Smooth muscle cell (in vitro differentiated cells): ENCODE data around the gene NOS1. TPM values are rescaled to one million over a fixed set of nuclear protein-coding genes. Genes with fewer than 3 reads are reported as not detected.

ENCODE experiments used
- DNase-seq: peaks from one replicate; lab custom pipeline; 2025; ENCODE audit not compliant: unreplicated experiment; lab: John Stamatoyannopoulos, UW
- H2AFZ ChIP-seq: fragments of 200-600 bp; sonication (generic); 2 replicates; pipeline ENCODE4 v1.6.0; 2016; ENCODE audit warnings: antibody characterized with exemption, low read depth, mild to moderate bottlenecking
- H3F3A ChIP-seq: fragments of 200-600 bp; sonication (generic); 2 replicates; pipeline ENCODE4 v1.6.0; 2017; ENCODE audit warnings: antibody characterized with exemption, low read depth
- H3K27ac ChIP-seq: fragments of 200-600 bp; sonication (generic); 2 replicates; pipeline ENCODE4 v1.5.1; 2016; ENCODE audit warnings: low read depth, mild to moderate bottlenecking
- H3K27me3 ChIP-seq: fragments of 200-600 bp; sonication (generic); 2 replicates; pipeline ENCODE4 v1.6.1; 2016; ENCODE audit warnings: low read depth, mild to moderate bottlenecking
- H3K36me3 ChIP-seq: fragments of 200-600 bp; sonication (generic); 2 replicates; pipeline ENCODE4 v1.5.1; 2016; ENCODE audit warnings: low read depth
- H3K4me1 ChIP-seq: fragments of 200-600 bp; sonication (generic); 2 replicates; pipeline ENCODE4 v1.5.1; 2016; ENCODE audit warnings: low read depth
- H3K4me2 ChIP-seq: fragments of 200-600 bp; sonication (generic); 2 replicates; pipeline ENCODE4 v1.6.0; 2016; ENCODE audit warnings: mild to moderate bottlenecking
- H3K4me3 ChIP-seq: fragments of 200-600 bp; sonication (generic); 2 replicates; pipeline ENCODE4 v1.5.1; 2016; ENCODE audit warnings: mild to moderate bottlenecking
- H3K79me2 ChIP-seq: fragments of 200-600 bp; sonication (generic); 2 replicates; pipeline ENCODE4 v1.6.0; 2016; ENCODE audit warnings: low read depth, mild to moderate bottlenecking
- H3K9ac ChIP-seq: fragments of 200-600 bp; sonication (generic); 2 replicates; pipeline ENCODE4 v1.6.0; 2016; ENCODE audit warnings: low read depth
- H3K9me3 ChIP-seq: fragments of 200-600 bp; sonication (generic); replicated peaks from 2 replicates; pipeline ENCODE4 v1.5.1; 2016; ENCODE audit warnings: low read depth
- H4K20me1 ChIP-seq: fragments of 200-600 bp; sonication (generic); 2 replicates; pipeline ENCODE4 v1.6.0; 2016; ENCODE audit warnings: low read depth
- WGBS: methylation state at CpG from one replicate; pipeline ENCODE4 v1.1.7; 2016; ENCODE audit warnings: low lambda C conversion rate; 5-methylcytosine and 5-hydroxymethylcytosine counted together
- polyA plus RNA-seq: library from polyadenylated mRNA; unstranded; fragments of >200 nt; fragmentation: Nextera tagmentation; extraction: Ambion mirVana; gene quantifications from 2 replicates; pipeline ENCODE4 v1.2.1, GENCODE V29; 2016
- total RNA-seq: library from RNA; depleted of rRNA; stranded (reverse); fragments of >200 nt; gene quantifications from 2 replicates; pipeline ENCODE4 v1.2.3, GENCODE V29; 2014
- TF ChIP-seq, protein P1 (sequence below): fragments of 200-600 bp; sonication (generic); IDR thresholded peaks from 2 replicates; pipeline ENCODE4 v1.5.1; 2017; ENCODE audit warnings: borderline replicate concordance, mild to moderate bottlenecking, antibody characterized with exemption; ENCODE audit not compliant: insufficient read depth, poor library complexity, severe bottlenecking

Gene NOS1
- total and polyA plus RNA-seq, 2 experiments from 2014 or later: 0.09 TPM; not detected in 1

DNA sequence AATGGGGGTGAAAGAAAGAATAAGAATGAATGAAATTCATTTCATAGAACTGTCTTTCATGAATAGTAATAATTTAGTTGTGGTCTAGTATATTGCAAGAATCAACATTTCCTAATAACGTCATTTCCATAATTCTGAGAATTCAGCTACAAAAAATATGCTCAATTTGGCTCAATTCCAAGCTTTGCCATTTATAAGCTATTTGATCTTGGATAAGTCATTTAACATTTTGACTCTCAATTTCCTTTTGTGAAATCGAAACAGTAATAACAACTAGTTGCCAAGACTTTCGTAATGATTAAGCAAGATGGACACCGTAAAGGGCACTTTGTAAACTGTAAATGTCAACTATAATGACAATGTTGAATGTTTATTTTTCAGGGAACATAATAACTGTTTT is 18.1 kb downstream of the NOS1 start:
- no peaks in the 10 kb centered on the region for H3K36me3 ChIP-seq
- no peaks in the 10 kb centered on the region for H3K9me3 ChIP-seq
- 65% methylated on average over 4 of the region's 4 CpGs for WGBS
- H3K27me3 ChIP-seq: no peaks in the 10 kb centered on the region
- H3K27ac ChIP-seq: no peak overlapping the region
- H3K4me3 ChIP-seq: no peak overlapping the region
- no peaks in the 10 kb centered on the region for H3F3A ChIP-seq
- H3K9ac ChIP-seq: no peak overlapping the region
- no peaks in the 10 kb centered on the region for H3K4me1 ChIP-seq
- H2AFZ ChIP-seq: no peak overlapping the region
- H3K4me2 ChIP-seq: no peak overlapping the region
- H3K79me2 ChIP-seq: no peaks in the 10 kb centered on the region
- H4K20me1 ChIP-seq: no peaks in the 10 kb centered on the region
- TF ChIP-seq, protein P1, sequence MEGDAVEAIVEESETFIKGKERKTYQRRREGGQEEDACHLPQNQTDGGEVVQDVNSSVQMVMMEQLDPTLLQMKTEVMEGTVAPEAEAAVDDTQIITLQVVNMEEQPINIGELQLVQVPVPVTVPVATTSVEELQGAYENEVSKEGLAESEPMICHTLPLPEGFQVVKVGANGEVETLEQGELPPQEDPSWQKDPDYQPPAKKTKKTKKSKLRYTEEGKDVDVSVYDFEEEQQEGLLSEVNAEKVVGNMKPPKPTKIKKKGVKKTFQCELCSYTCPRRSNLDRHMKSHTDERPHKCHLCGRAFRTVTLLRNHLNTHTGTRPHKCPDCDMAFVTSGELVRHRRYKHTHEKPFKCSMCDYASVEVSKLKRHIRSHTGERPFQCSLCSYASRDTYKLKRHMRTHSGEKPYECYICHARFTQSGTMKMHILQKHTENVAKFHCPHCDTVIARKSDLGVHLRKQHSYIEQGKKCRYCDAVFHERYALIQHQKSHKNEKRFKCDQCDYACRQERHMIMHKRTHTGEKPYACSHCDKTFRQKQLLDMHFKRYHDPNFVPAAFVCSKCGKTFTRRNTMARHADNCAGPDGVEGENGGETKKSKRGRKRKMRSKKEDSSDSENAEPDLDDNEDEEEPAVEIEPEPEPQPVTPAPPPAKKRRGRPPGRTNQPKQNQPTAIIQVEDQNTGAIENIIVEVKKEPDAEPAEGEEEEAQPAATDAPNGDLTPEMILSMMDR: no peak
- no peak for DNase-seq

DNA sequence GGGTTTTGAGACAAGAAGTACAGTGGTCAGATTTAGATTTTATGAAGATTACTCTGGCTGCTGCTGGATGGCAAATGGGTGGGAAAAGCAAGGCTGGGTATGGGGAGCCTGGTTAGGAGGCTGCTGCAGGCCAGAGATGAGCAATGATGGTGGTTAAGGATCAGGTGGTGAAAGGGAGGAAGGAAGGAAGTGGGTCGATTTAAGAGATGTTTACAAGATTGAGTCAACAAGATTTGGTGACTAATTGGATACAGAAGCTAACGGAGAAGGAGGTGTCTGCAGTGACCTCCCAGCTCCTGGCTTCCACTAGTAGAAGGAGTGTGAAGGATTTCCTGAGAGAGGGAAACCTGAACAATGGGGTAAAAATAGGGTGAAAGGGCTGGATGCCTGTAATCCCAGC is 18.7 kb downstream of the NOS1 start:
- Histone ChIP-seq H4K20me1 (no peaks in the 10 kb centered on the region), H3K27me3 (no peaks in the 10 kb centered on the region), H3K9ac (no peak overlapping the region), H3K4me1 (no peaks in the 10 kb centered on the region), H3K4me2 (no peak overlapping the region), H3K4me3 (no peak overlapping the region), H3K27ac (no peak overlapping the region), H3K79me2 (no peaks in the 10 kb centered on the region), H3F3A (no peaks in the 10 kb centered on the region), H3K36me3 (no peaks in the 10 kb centered on the region), H2AFZ (no peak overlapping the region), H3K9me3 (no peaks in the 10 kb centered on the region)
- no peak for DNase-seq
- 25% methylated on average over 2 of the region's 2 CpGs for WGBS
- TF ChIP-seq, protein P1: no peak

DNA sequence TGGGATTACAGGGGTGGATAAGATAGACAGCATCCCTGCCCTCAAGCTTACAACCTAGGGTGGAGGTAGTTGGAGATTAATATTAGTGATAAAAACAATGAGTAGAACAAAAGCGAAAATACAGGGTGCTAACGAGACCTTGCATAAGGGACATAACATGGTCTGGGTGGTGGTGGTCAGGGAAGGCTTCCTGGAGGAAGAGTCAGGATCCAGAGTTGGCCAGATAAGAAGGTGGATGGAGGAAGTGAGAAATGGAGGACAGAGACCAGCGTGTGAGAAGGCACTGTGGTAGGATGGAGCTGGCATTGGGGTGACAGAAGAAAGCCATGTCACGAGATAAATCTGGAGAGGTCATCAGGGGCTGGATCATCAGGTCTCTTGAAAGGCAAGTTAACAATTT is 19.2 kb downstream of the NOS1 start:
- no peaks in the 10 kb centered on the region for H3F3A ChIP-seq
- no peak for DNase-seq

GRCh38 chr12:117339104-117339503 is 22.3 kb downstream of the NOS1 start:
- Histone ChIP-seq H2AFZ (no peak overlapping the region), H3F3A (no peaks in the 10 kb centered on the region), H3K9ac (no peak overlapping the region), H3K27ac (no peak overlapping the region), H3K4me2 (no peak overlapping the region), H3K36me3 (no peaks in the 10 kb centered on the region), H3K4me1 (peaks cover 1% of the 10 kb centered on the region), H3K79me2 (no peaks in the 10 kb centered on the region), H3K4me3 (no peak overlapping the region), H4K20me1 (no peaks in the 10 kb centered on the region), H3K27me3 (peaks cover 13% of the 10 kb centered on the region), H3K9me3 (no peaks in the 10 kb centered on the region)
- DNase-seq: no peak
- 59% methylated on average over 4 of the region's 4 CpGs for WGBS
- TF ChIP-seq, protein P1: no peak

More for the DNA sequence above, 19.2 kb downstream of the NOS1 start:
- Histone ChIP-seq H3K79me2 (no peaks in the 10 kb centered on the region), H2AFZ (no peak overlapping the region), H3K27ac (no peak overlapping the region), H3K4me3 (no peak overlapping the region), H3K4me1 (no peaks in the 10 kb centered on the region), H3K4me2 (no peak overlapping the region), H3K27me3 (no peaks in the 10 kb centered on the region), H3K9me3 (no peaks in the 10 kb centered on the region), H3K36me3 (no peaks in the 10 kb centered on the region), H3K9ac (no peak overlapping the region), H4K20me1 (no peaks in the 10 kb centered on the region)
- TF ChIP-seq, protein P1: no peak
- 80% methylated on average over 4 of the region's 4 CpGs for WGBS
